ENCODE measurements around the gene FUNDC1. TPM values are rescaled to one million over a fixed set of nuclear protein-coding genes. Genes with fewer than 3 reads are reported as not detected.

Gene FUNDC1
- total and polyA plus RNA-seq, 2 of the 4 experiments (the other 2 are of a cell fraction) = 8.6 to 13.1 TPM

- dilution Hi-C loops (cut with HindIII; ENCODE audit: low sequenced_read_pairs, unreplicated experiment) = no loop called here
- Histone ChIP-seq H3K4ac (ENCODE audit: low read depth, low read length) (no peak overlapping the region), H3K23ac (ENCODE audit: low read depth, low read length) (no peak overlapping the region), H3K9me1 (ENCODE audit: insufficient read depth, low read length) (no peaks in the 10 kb centered on the region), H3K27ac (ENCODE audit: insufficient read depth, low read length) (no peak overlapping the region), H2BK120ac (ENCODE audit: low read depth, low read length) (no peak overlapping the region), H2AFZ (replicated peaks; ENCODE audit: low read length, poor library complexity) (no peak overlapping the region), H2BK15ac (ENCODE audit: low read depth, low read length) (no peak overlapping the region), H3K4me3 (ENCODE audit: insufficient read depth, low read depth, low read length) (no peak overlapping the region), H3K4me1 (ENCODE audit: control insufficient read depth, insufficient read depth, low read length) (no peaks in the 10 kb centered on the region), H3K9me3 (ENCODE audit: control insufficient read depth, insufficient read depth, low read length) (no peaks in the 10 kb centered on the region), H3K18ac (ENCODE audit: low read depth, low read length) (no peak overlapping the region), H3K56ac (ENCODE audit: extremely low read depth, insufficient read depth, low read length) (no peak overlapping the region), H4K20me1 (ENCODE audit: insufficient read depth, low read length) (no peaks in the 10 kb centered on the region), H3K4me2 (ENCODE audit: low read depth, low read length) (no peak overlapping the region), H4K8ac (ENCODE audit: low read depth in 2 of 2, low read length in 2 of 2) (no peak overlapping the region), H3K79me1 (ENCODE audit: low read depth in 1 of 2, low read length in 2 of 2) (peaks cover 0 to under 1% of the 10 kb centered on the region in 2 experiments; a peak in 1 of 4 replicates), H2AK5ac (ENCODE audit: low read depth, low read length) (no peak overlapping the region), H2BK5ac (ENCODE audit: low read depth, low read length, poor library complexity, severe bottlenecking) (no peak overlapping the region), H3K9ac (ENCODE audit: low read depth, low read length) (no peak overlapping the region), H3K27me3 (ENCODE audit: control insufficient read depth, insufficient read depth, low read length) (no peaks in the 10 kb centered on the region), H4K5ac (ENCODE audit: low read depth, low read length) (no peak overlapping the region), H3K36me3 (ENCODE audit: control insufficient read depth, insufficient read depth, low read length) (peaks cover 4% of the 10 kb centered on the region), H3K14ac (replicated peaks; ENCODE audit: low read depth, low read length) (no peak overlapping the region), H2AK9ac (replicated peaks; ENCODE audit: low read depth, low read length, poor library complexity) (no peak overlapping the region), H2BK20ac (ENCODE audit: low read depth, low read length) (no peak overlapping the region), H4K91ac (ENCODE audit: insufficient read depth, low read depth, low read length) (no peak overlapping the region)
- CTCF ChIA-PET = no interaction called here
- no TSS peak for BruUV-seq (replicated peaks)
- POLR2A ChIA-PET (ENCODE audit: unreplicated experiment) = no interaction called here
- in situ Hi-C loops (cut with MboI; ENCODE audit: low sequenced_read_pairs) = no loop called here
- DNase-seq (no peak), ATAC-seq (ENCODE audit: low read depth) (no peak)
- WGBS, 2 experiments (ENCODE audit: extremely low coverage in 2 of 2, insufficient read length in 1 of 2) = no CpG with 5 or more reads among the region's 6 CpGs
- TF ChIP-seq FOS (IDR thresholded peaks at IDR 0.05; ENCODE audit: low read depth, low read length) (no peak), USF2 (IDR thresholded peaks at IDR 0.05; ENCODE audit: low read depth, low read length) (no peak), SMC3 (IDR thresholded peaks at IDR 0.05; ENCODE audit: low read depth, low read length) (no peak), MAFK (IDR thresholded peaks at IDR 0.05; ENCODE audit: low read depth, low read length) (no peak)
- TF ChIP-seq, protein P1, sequence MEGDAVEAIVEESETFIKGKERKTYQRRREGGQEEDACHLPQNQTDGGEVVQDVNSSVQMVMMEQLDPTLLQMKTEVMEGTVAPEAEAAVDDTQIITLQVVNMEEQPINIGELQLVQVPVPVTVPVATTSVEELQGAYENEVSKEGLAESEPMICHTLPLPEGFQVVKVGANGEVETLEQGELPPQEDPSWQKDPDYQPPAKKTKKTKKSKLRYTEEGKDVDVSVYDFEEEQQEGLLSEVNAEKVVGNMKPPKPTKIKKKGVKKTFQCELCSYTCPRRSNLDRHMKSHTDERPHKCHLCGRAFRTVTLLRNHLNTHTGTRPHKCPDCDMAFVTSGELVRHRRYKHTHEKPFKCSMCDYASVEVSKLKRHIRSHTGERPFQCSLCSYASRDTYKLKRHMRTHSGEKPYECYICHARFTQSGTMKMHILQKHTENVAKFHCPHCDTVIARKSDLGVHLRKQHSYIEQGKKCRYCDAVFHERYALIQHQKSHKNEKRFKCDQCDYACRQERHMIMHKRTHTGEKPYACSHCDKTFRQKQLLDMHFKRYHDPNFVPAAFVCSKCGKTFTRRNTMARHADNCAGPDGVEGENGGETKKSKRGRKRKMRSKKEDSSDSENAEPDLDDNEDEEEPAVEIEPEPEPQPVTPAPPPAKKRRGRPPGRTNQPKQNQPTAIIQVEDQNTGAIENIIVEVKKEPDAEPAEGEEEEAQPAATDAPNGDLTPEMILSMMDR (conservative IDR thresholded peaks at IDR 0.05; ENCODE audit: low read depth, low read length) = no peak
- intact Hi-C loops (cut with micrococcal nuclease) = no loop called here
Observed at GRCh38 chrX:44536198-44536597, 6.5 kb downstream of the FUNDC1 start.
